Stimulated activated memory B cell treated with anti-CD40 and anti-IgM and Interleukin-4, amounts not matched to agents 10 μg/mL and 1 μg/mL and 100 μg/mL, for 72 hours (primary cell): ENCODE results near the gene COLEC12.
A peak's percentile ranks its signal among the peaks of the same experiment; 100 is the strongest.

Source experiments
- ATAC-seq: fragments of 150-1000 bp; cut with Tn5 transposase; 2 replicates; pipeline ENCODE4 v1.10.0; 2021
- H3K27ac Mint-ChIP-seq: one replicate; pipeline ENCODE4 v1.8.0; 2022; ENCODE audit warnings: mild to moderate bottlenecking, mixed read lengths
- H3K27me3 Mint-ChIP-seq: one replicate; pipeline ENCODE4 v1.8.0; 2022; ENCODE audit warnings: mixed read lengths
- H3K36me3 Mint-ChIP-seq: one replicate; pipeline ENCODE4 v1.8.0; 2022; ENCODE audit warnings: mixed read lengths
- H3K4me1 Mint-ChIP-seq: one replicate; pipeline ENCODE4 v1.8.0; 2022; ENCODE audit warnings: mixed read lengths
- H3K4me3 Mint-ChIP-seq: one replicate; pipeline ENCODE4 v1.8.0; 2022; ENCODE audit warnings: mild to moderate bottlenecking, moderate library complexity, mixed read lengths
- H3K9me3 Mint-ChIP-seq: one replicate; pipeline ENCODE4 v1.8.0; 2022; ENCODE audit warnings: mixed read lengths

Gene COLEC12

GRCh38 chr18:448116-448790 is 52.2 kb downstream of the COLEC12 start:
- Mint-ChIP-seq H3K9me3 (peaks cover 12% of the 10 kb centered on the region), H3K4me3 (no peak overlapping the region), H3K4me1 (no peaks in the 10 kb centered on the region), H3K27me3 (no peaks in the 10 kb centered on the region), H3K36me3 (no peaks in the 10 kb centered on the region), H3K27ac (no peak overlapping the region)
- no peak for ATAC-seq

DNA sequence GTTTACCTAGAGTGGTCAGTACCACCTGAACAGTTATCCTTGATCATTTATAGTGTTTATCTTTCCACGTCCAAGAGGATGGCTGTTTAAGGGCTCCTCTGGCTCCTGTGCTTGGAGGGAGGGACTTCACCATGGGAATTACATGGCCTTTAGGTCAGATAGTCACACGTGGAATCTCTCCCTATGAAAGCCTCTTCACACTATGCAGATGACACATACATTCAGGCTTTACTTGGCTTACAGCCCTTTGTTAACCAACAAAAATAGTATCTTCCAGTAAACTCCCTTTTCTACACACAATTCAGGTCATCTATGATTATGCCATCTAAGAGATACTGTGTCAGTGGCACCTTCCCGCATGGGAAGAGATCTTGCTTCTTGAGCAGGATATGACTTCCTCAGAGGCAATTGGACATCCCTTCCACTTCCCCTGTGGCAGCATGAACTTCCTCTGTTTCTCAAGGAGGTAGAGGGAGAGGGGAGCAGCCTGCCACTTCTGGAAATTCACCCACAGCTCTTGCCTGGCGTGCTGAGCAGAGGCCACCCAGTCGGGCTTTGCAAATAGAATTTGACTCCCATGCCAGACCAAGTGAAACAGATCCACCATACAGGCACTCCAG is 53.5 kb downstream of the COLEC12 start:
- Mint-ChIP-seq H3K27ac (no peak overlapping the region), H3K9me3 (peaks cover 12% of the 10 kb centered on the region), H3K36me3 (no peaks in the 10 kb centered on the region), H3K4me1 (no peaks in the 10 kb centered on the region), H3K4me3 (no peak overlapping the region), H3K27me3 (no peaks in the 10 kb centered on the region)
- ATAC-seq, result no peak

DNA sequence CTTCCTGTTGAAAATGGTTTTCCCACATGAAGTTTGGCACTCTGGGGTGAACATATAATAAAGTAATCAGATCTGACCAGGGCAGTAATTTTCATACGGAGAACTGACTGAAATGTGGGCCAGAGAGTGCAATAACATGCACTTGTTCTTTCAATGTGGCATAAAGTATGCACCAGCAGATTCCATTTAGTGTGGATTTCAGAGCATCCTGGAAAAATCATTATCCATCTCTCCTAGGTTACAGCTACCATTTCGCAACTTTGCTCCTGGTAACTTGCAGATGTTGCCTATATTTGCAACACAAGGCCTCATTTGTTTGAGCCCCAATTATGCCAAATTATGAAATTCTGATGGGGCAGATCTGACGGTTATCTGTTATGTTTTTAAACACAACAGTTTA is 55.4 kb downstream of the COLEC12 start:
- no peak for ATAC-seq
- Mint-ChIP-seq H3K9me3 (peaks cover 1% of the 10 kb centered on the region), H3K27me3 (no peaks in the 10 kb centered on the region), H3K36me3 (no peaks in the 10 kb centered on the region), H3K27ac (no peak overlapping the region), H3K4me3 (no peak overlapping the region), H3K4me1 (no peaks in the 10 kb centered on the region)

DNA sequence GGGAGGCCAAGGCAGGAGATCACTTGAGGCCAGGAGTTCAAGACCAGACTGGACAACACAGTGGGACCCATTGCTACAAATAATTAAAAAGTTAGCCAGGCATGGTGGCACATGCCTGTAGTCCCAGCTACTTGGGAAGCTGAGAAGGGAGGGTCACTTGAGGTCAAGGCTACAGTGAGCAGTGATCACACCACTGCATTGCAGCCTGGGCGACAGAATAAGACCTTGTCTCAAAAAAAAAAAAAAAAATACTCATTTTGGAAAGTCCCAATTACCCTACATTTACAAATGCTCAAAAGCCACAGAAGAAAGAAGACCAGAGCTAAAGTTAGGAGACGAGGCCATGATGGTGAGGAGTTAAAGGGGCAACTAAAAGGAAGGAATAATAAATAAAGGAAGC is 61.9 kb downstream of the COLEC12 start:
- Mint-ChIP-seq H3K4me3 (no peak overlapping the region), H3K4me1 (no peaks in the 10 kb centered on the region), H3K27ac (no peak overlapping the region), H3K9me3 (no peaks in the 10 kb centered on the region), H3K36me3 (no peaks in the 10 kb centered on the region), H3K27me3 (no peaks in the 10 kb centered on the region)
- ATAC-seq, result no peak

DNA sequence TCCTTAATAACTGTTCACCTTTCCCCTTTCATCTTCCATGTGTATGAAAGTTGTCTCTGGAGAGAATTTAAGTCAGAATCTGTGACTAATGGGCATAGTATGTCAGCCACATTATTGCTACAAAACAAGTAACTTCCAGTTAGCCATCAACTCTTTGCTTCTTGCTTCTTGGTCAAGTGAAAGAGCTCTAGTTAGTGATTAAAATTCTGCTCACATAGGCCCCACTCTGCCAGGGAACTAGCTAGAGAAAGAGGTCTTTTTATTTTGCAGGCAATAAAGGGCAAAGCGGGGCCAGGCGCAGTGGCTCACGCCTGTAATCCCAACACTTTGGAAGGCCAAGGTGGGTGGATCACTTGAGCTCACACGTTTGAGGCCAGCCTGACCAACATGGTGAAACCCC is 64.6 kb downstream of the COLEC12 start:
- Mint-ChIP-seq H3K9me3 (no peaks in the 10 kb centered on the region), H3K36me3 (no peaks in the 10 kb centered on the region), H3K27ac (no peak overlapping the region), H3K27me3 (no peaks in the 10 kb centered on the region), H3K4me1 (no peaks in the 10 kb centered on the region), H3K4me3 (no peak overlapping the region)
- ATAC-seq, result no peak

DNA sequence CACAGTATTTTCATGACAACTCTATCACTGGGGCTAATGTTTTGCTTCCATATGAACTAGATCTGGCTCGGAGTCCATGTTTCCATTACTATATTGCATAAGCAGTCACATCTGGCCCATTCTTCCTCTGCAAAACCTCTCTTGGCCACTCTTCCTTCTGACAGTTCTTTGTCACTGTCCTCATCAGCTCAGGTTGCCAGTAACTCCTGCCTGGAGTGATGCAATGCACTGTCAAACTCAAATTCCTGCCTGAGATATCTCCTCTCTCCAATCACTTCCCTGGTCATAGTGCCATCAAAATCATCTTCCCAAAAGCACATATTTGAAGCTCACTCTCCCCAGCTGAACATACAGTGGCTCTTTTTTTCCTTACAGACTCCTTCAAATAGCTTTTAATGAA is 66.1 kb downstream of the COLEC12 start:
- H3K27ac Mint-ChIP-seq, result no peak overlapping the region
- H3K36me3 Mint-ChIP-seq, result no peaks in the 10 kb centered on the region

GRCh38 chr18:433960-434359 is 66.5 kb downstream of the COLEC12 start:
- no peak overlapping the region for H3K4me3 Mint-ChIP-seq
- H3K36me3 Mint-ChIP-seq, result no peaks in the 10 kb centered on the region
- no peaks in the 10 kb centered on the region for H3K4me1 Mint-ChIP-seq
- H3K27me3 Mint-ChIP-seq, result no peaks in the 10 kb centered on the region
- no peak overlapping the region for H3K27ac Mint-ChIP-seq
- no peaks in the 10 kb centered on the region for H3K9me3 Mint-ChIP-seq
- no peak for ATAC-seq

More for the DNA sequence above, 66.1 kb downstream of the COLEC12 start:
- Mint-ChIP-seq H3K9me3 (no peaks in the 10 kb centered on the region), H3K4me1 (no peaks in the 10 kb centered on the region), H3K4me3 (no peak overlapping the region), H3K27me3 (no peaks in the 10 kb centered on the region)
- no peak for ATAC-seq

DNA sequence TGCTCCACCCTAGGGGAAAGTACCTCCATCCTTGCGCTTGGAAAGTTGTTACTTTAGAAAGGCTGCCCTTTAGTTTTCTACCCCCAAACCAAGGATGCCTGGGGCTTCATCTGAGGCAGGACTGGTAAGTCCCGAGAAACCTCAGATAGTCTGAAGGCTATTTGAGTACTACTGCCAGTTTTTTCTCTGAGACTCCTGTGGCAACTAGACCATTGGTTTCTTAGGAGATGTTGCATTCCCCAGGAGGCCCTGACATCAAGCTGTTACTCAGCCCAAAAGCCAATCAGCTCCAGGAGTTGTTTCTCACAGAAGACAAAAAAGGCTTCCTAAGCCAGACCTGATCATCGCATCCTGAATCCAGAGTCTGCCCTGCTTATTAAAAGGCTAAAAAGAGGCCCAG is 67.2 kb downstream of the COLEC12 start:
- Mint-ChIP-seq H3K27ac (no peak overlapping the region), H3K36me3 (no peaks in the 10 kb centered on the region), H3K27me3 (no peaks in the 10 kb centered on the region), H3K4me3 (no peak overlapping the region), H3K9me3 (no peaks in the 10 kb centered on the region), H3K4me1 (no peaks in the 10 kb centered on the region)
- no peak for ATAC-seq

DNA sequence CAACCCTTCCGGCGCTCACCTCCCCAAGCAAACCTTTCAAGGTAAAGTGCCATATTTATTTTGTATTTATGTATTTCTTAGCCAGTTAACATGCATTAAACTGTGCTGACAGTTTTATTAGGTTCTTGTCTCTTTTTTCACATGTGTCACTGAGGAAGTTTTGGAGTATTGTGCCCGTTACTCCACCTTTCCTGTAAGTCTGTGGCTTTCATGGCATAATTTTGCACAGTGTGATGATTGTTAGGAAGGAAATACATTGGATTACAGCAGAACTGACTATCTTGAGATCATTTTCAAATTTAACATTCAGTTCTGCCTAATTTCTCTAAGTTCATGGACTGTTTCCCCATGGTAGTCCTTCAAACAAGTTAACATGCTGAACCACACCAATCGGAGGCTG is 67.7 kb downstream of the COLEC12 start:
- no peaks in the 10 kb centered on the region for H3K36me3 Mint-ChIP-seq
- ATAC-seq, result no peak
- H3K27ac Mint-ChIP-seq, result no peak overlapping the region
- H3K4me3 Mint-ChIP-seq, result no peak overlapping the region
- H3K4me1 Mint-ChIP-seq, result no peaks in the 10 kb centered on the region
- H3K27me3 Mint-ChIP-seq, result no peaks in the 10 kb centered on the region
- H3K9me3 Mint-ChIP-seq, result no peaks in the 10 kb centered on the region

DNA sequence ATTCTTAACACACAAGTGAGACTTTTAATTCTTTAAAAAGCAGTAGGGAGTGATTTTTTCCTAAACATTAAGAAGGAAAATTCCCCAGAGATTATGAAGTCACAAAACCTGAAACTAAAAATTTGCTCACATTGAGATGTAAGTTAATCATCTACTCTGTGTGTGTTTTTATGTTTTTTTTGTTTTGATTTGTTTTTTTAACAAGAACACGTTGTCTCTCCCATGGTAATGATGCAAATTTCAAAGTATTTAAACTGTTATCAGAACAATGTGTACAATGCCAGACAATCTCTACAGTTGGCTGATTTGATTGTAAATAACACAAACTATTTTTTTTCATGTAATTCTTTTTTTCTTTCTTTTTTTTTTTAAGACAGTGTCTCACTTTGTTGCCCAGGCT is 71.5 kb downstream of the COLEC12 start:
- H3K4me3 Mint-ChIP-seq, result no peak overlapping the region
- H3K36me3 Mint-ChIP-seq, result no peaks in the 10 kb centered on the region
- ATAC-seq, result no peak
- no peaks in the 10 kb centered on the region for H3K27me3 Mint-ChIP-seq
- no peak overlapping the region for H3K27ac Mint-ChIP-seq
- H3K9me3 Mint-ChIP-seq, result no peaks in the 10 kb centered on the region
- H3K4me1 Mint-ChIP-seq, result no peaks in the 10 kb centered on the region

GRCh38 chr18:427005-427404 is 73.5 kb downstream of the COLEC12 start:
- H3K4me1 Mint-ChIP-seq, result no peaks in the 10 kb centered on the region
- H3K27me3 Mint-ChIP-seq, result no peaks in the 10 kb centered on the region
- H3K9me3 Mint-ChIP-seq, result no peaks in the 10 kb centered on the region
- H3K27ac Mint-ChIP-seq, result no peak overlapping the region
- ATAC-seq, result no peak
- H3K4me3 Mint-ChIP-seq, result no peak overlapping the region
- H3K36me3 Mint-ChIP-seq, result no peaks in the 10 kb centered on the region

GRCh38 chr18:425106-425745 is 75.3 kb downstream of the COLEC12 start:
- Mint-ChIP-seq H3K9me3 (no peaks in the 10 kb centered on the region), H3K27me3 (no peaks in the 10 kb centered on the region), H3K36me3 (no peaks in the 10 kb centered on the region), H3K4me1 (no peaks in the 10 kb centered on the region), H3K27ac (no peak overlapping the region), H3K4me3 (no peak overlapping the region)
- peak; percentile 14 for ATAC-seq

GRCh38 chr18:424668-425067 is 75.8 kb downstream of the COLEC12 start:
- Mint-ChIP-seq H3K4me3 (no peak overlapping the region), H3K4me1 (no peaks in the 10 kb centered on the region), H3K27me3 (no peaks in the 10 kb centered on the region), H3K27ac (no peak overlapping the region), H3K9me3 (no peaks in the 10 kb centered on the region), H3K36me3 (no peaks in the 10 kb centered on the region)
- peak; percentile 47 for ATAC-seq

GRCh38 chr18:424071-424661 is 76.3 kb downstream of the COLEC12 start:
- H3K4me3 Mint-ChIP-seq, result no peak overlapping the region
- no peaks in the 10 kb centered on the region for H3K36me3 Mint-ChIP-seq
- no peaks in the 10 kb centered on the region for H3K27me3 Mint-ChIP-seq
- no peaks in the 10 kb centered on the region for H3K9me3 Mint-ChIP-seq
- ATAC-seq, result no peak
- H3K4me1 Mint-ChIP-seq, result no peaks in the 10 kb centered on the region
- H3K27ac Mint-ChIP-seq, result no peak overlapping the region

GRCh38 chr18:422966-423365 is 77.5 kb downstream of the COLEC12 start:
- H3K9me3 Mint-ChIP-seq, result no peaks in the 10 kb centered on the region

More at GRCh38 chr18:422966-423365, 77.5 kb downstream of the COLEC12 start:
- no peak for ATAC-seq
- no peak overlapping the region for H3K4me3 Mint-ChIP-seq
- H3K27me3 Mint-ChIP-seq, result no peaks in the 10 kb centered on the region
- no peak overlapping the region for H3K27ac Mint-ChIP-seq
- H3K36me3 Mint-ChIP-seq, result no peaks in the 10 kb centered on the region
- H3K4me1 Mint-ChIP-seq, result no peaks in the 10 kb centered on the region
